Measurements from ENCODE around the gene MRPL58.
A peak's percentile ranks its signal among the peaks of the same experiment; 100 is the strongest.
"Not testable (repeated sequence)": the region's sequence is repeated elsewhere in the genome, so short reads cannot be mapped to it uniquely, and the experiment has no call there.

The MRPL58 gene

DNA sequence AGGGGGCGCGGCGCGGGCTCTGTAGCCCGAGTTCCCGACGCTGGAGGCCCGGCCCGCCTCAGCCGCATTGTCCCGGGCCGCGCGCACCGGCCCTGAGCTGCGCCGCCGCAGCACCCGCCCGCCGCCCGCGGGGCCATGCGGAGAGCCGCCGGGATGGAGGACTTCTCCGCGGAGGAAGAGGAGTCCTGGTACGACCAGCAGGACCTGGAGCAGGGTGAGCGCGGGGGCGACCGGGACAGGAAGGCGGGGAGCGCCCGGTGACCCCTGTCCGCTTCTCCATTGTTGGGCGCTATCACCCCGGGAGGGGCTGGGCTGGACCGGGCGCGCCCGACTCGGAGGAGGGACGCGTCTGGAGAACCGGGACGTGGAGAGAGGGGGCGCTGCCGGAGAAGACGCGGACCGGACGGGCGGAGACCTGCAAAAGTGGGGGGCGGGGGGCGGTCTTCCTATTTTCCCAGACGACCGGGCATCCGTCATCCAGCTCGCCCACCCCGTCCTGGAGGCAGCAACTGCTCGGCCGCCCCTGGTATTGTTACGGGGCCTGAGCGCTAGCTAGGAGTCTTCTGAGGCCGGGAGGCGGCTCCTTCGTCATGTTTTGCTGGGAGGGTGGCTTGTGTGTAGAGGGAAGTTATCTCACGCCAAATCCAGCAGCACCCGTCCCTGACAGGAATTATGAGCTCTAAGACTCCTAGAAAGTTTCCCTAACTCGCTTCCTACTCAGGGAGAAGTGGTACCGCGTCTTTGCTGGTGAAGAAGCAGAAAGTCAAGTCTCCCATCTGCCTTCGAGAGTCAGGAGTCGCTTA is 24.4 kb upstream of the MRPL58 start:
- DNase-seq (ENCODE audit: low spot score), result peak; percentile 75

DNA sequence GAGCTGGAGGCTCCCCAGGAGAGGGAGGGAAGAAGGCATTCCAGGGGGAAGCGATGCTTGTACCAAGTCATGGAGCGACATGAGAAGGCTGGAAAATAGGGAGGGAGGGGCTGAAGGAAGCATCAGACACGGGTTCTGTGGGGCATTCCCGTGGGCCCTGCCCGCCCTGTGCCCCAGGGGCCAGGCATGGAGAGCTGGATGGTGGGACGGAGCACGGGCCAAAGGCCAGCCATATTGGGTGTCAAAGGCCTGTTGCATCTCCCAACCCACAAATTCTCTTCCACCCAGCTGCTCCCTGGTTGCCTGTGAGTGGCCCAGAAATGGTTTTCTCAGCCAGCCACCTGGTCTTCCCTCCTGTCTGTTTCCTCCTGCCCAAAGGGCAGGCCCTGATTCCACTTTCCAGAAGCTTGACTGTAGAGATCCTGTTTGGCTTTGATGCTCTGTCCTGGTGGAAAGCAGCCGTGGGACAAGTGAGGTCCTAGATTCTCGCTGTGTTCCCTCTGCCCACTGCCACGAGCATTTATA is 21.8 kb upstream of the MRPL58 start:
- no peak for DNase-seq (ENCODE audit: low spot score)

DNA sequence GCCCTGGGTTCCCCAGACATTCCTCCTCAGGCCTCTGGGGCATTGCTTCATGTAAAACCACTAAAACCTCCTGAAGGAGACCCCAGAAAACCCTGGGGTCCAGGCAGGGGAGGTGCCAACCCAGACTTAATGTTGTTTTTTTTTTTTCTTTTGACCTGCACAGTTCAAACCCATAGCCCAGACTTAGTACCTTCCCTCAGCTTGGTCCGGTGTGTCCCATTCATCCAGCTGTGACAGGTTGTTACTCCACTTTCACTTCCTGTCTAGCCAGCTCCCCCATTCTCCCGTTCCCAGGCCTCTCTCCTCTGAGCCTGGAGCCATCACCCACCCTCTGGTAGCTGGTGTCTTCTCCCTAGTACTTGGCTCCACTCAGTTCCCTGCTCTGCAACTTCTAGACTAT is 20.2 kb upstream of the MRPL58 start:
- DNase-seq (ENCODE audit: low spot score), result no peak

DNA sequence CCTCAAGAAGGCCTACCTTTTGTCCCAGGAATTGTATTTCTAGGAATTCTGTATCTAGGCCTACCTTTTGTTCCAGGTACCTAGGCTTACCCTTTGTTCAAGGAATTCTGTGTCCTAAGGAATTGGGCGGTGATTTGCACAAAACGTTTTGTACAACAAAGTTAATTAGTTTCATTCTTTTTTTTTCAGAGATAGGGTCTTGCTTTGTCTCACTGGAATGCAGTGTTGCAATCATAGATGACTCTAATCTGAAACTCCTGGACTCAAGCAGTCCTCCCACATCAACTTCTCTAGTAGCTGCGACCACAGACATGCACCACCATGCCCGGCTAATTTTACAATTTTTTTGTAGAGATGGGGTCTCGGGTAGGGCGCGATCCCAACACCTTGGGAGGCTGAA is 18.0 kb upstream of the MRPL58 start:
- DNase-seq (ENCODE audit: low spot score), result no peak

DNA sequence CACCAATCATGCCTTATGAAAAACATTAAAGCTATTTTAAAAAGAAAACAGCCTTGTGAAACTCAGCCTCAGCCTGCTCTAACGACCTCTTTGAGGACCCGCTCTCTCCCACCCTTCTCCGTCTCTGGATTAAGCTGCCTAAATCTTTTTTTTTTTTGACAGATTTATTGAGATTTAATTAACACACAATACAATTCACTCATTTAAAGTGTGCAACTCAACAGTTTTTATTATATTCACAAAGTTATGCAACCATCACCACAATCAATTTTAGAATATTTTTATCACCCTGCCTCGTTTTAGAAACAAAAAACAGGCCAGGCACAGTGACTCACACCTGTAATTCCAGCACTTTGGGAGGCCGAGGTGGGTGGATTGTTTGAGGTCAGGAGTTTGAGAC is 16.6 kb upstream of the MRPL58 start:
- no peak for DNase-seq (ENCODE audit: low spot score)

DNA sequence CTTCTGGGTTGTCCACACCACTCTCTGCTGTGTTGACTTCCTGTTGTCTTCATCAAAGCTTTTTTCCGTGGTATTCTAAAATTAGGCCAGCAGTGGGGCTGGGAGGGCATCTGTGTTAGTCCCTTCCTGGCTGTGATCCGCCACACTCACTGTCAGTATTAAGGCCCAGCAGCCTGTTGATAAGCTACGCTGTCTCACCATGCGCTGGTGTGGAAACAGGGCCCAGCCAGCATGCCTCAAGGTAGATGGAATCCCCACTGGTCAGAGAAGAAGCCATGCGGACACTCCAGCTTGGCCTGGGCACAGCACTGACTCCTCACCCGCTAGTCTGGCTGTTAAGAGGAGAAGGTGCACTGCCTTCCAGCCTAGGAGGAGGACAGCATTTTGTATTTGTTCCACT is 13.7 kb upstream of the MRPL58 start:
- DNase-seq (ENCODE audit: low spot score), result no peak

DNA sequence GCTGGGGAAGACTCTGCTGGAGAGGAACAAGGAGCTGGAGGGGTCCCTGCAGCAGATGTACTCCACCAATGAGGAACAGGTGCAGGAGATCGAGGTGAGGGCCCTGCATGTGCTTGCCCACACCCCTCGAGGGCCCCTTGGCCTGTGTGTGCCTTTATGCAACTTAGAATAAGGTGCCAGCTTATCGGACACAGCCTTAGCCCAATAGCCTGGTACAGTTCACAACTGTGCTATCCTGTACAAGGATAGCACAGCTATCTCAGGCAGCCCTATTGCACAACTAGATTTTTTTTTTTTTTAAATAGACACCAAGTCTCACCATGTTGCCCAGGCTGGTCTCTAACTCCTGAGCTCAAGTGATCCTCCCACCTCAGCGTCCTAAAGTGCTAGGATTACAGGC is 12.9 kb upstream of the MRPL58 start:
- DNase-seq (ENCODE audit: low spot score), result no peak

DNA sequence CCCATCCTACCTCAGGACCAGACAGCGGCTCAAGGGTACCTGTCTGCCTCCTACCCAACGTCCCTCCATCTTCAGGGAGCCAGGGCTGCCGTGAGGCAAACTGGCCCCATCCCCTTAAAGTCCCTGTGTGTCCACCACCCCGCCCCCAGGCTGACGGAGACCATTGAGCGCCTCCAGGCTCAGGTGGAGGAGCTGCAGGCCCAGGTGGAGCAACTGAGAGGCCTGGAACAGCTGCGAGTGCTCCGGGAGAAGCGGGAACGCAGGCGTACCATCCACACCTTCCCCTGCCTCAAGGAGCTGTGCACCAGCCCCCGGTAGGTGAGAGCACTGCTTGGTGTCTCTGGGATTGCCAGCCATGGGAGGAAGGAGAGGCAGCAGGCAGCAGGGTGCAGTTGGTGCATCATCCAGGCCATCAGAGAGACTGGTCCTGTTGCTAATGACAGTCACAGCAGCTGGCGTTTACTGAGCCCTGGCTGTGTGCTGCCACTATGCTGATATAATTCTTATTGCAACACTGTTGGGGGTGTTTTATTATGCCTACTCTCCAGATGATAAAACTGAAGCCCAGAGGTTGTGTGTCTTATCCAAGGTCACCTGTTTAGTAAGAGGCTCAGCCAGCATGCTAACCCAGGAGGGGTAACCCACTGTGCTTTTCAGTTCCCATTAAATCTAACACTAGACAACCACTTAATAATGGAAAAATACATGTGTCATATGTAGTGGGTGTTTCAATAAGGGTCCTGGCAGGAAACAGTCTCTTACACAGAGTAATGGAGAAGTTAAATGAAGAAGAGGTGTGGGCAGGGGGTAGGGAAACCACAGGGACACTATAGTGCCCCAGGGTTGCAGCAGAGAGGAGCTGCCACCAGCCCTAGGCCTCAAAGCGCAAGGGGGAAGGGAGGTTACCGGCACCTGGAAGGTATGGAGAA is 10.3 kb upstream of the MRPL58 start:
- no peak for DNase-seq (ENCODE audit: low spot score)

DNA sequence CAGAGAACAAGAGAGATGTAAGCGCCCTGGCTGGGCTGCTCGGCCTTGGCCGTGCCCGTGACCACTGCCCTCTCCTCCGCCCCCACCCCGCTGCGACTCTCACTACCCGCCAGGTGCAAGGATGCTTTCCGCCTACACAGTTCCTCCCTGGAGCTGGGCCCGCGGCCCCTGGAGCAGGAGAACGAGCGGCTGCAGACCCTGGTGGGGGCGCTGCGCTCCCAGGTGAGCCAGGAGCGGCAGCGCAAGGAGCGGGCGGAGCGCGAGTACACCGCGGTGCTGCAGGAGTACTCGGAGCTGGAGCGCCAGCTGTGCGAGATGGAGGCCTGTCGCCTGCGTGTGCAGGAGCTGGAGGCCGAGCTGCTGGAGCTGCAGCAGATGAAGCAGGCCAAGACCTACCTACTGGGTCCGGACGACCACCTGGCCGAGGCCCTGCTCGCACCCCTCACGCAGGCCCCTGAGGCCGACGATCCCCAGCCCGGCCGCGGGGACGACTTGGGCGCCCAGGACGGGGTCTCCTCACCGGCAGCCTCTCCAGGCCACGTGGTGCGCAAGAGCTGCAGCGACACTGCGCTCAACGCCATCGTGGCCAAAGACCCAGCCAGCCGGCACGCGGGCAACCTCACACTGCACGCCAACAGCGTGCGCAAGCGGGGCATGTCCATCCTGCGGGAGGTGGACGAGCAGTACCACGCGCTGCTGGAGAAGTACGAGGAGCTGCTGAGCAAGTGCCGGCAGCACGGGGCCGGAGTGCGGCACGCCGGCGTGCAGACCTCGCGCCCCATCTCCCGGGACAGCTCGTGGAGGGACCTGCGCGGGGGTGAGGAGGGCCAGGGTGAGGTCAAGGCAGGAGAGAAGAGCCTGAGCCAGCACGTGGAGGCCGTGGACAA is 9.2 kb upstream of the MRPL58 start:
- no peak for DNase-seq (ENCODE audit: low spot score)

DNA sequence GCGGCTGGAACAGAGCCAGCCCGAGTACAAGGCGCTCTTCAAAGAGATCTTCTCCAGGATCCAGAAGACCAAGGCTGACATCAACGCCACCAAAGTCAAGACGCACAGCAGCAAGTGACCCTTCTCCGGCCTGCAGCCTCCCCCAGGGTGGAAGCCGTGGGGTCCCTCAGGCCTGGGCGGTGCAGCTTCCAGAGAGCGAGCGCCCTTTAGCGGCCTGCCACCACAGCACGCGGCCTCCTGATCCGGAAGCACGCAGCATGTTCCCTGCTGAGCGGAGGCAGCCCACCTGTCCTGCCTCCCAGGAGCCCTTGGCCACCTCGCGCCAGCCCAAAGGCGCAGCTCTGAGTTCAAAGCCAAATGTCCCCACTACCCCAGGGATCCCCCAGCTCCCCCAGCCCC is 8.5 kb upstream of the MRPL58 start:
- no peak for DNase-seq (ENCODE audit: low spot score)

DNA sequence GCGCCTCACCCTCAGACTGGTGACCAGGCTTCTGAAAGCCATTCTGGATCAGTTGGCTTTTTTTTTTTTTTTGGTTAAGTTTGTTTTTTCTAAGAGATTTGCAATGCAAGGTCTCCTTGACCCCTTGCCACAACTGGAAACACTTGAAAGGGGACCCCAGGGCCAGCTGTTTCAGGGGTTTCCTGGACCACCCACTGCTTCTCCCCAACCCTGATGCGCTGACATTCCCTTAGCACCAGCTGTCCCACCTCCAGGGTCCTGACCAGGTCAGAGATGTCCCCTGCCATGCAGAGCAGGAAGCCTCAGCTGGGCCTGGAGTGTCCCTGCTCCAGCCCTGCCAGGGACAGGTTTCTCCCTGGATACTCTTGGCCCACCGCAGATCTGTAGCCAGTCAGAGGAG is 8.1 kb upstream of the MRPL58 start:
- DNase-seq (ENCODE audit: low spot score), result no peak

DNA sequence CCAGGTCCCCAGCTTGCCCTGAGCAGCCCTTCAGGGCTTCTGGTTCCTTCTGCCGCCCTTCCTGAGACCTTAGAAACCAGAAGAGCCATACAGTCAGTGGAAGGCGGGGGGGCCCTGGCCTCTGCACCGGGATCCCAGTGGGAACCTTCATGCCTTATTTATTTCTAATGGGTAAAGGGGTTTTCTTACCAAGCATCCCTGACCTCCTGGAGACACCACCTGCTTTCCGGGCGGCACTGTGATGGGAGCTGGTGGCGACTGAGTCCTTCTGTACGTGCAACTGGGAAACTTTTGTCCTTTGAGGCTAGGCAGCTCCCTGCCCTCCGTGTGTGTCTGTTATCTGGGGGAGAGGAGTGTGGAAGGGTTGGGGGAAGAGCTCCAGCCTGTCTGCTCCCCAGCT is 7.2 kb upstream of the MRPL58 start:
- DNase-seq (ENCODE audit: low spot score), result no peak

DNA sequence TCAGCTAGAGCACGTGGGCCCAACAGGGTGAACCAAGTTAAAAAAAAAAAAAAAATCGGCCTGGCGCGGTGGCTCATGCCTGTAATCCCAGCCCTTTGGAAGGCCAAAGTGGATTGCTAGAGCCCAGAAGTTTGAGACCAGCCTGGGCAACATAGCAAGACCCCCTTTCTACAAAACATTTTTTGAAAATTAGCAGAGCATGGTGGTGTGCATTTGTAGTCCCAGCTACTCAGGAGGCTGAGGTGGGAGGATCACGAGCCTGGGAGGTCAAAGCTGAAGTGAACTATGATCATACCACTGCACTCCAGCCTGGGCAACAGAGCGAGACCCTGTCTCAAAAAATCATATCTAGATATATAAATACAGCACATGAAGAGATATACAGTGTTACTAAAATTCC is 6.4 kb upstream of the MRPL58 start:
- not testable (repeated sequence) for DNase-seq (ENCODE audit: low spot score)

DNA sequence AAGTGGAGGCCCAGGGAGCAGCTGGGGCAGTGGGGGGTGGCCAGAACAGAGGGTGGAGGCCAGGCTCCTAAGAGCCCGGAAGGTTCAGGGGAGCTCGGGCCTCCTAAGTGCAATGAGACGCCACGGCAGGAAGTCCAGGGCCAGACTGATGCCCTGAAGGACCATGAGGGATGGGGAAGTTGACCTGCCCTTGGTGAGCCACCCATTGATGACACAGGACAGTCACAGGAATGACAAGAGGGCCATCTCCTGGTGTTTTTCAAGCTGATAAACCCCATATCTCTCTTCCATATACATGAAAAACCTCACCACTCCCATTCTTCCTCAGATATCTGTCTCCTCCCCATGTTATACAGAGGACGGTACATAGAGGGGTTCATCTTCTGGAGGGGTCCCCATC is 5.8 kb upstream of the MRPL58 start:
- DNase-seq (ENCODE audit: low spot score), result no peak

DNA sequence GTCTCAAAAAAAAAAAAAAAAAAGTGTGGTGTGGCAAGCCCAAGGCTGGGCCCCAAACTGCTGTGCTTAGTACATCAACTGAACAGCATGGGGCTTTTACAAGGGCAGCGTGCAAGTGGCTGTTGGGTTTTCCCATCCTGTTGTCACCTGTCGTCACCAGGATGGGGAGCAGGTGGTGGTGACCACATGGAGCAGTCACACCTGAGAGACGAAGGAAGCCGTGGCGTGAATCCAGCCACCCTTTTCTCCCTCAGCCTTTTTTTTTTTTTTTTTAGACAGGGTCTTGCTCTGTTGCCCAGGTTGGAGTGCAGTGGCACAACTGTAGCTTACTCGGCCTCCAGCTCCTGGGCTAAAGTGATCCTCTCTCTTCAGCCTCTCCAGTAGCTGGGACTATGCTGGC is 4.1 kb upstream of the MRPL58 start:
- DNase-seq (ENCODE audit: low spot score), result no peak

DNA sequence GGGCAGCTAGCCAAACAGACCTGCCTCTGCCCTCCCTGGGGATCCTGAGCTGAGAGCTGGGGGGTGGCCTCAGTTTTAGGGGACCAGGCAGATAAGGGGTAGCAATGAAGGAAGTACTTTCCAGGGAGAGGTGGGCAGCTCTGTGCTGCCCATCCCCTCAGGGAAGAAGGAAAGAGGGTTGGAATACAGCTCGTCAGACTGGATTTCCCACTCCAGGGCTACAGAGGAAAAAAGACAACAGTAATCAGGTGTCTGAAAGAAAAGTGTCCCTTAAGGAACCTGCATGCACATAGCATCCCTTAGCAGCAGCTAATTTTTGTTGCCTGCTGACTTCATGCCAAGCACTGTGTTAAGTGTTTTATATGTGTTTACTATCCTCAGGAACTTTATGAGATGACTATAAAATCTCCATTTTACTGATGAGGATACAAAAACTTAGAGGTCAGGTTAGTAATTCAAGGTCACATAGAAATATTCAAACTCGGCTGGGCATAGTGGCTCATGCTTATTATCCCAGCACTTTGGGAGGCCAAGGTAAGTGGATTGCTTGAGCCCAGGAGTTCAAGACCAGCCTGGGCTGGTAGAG is 3.2 kb upstream of the MRPL58 start:
- DNase-seq (ENCODE audit: low spot score), result no peak

DNA sequence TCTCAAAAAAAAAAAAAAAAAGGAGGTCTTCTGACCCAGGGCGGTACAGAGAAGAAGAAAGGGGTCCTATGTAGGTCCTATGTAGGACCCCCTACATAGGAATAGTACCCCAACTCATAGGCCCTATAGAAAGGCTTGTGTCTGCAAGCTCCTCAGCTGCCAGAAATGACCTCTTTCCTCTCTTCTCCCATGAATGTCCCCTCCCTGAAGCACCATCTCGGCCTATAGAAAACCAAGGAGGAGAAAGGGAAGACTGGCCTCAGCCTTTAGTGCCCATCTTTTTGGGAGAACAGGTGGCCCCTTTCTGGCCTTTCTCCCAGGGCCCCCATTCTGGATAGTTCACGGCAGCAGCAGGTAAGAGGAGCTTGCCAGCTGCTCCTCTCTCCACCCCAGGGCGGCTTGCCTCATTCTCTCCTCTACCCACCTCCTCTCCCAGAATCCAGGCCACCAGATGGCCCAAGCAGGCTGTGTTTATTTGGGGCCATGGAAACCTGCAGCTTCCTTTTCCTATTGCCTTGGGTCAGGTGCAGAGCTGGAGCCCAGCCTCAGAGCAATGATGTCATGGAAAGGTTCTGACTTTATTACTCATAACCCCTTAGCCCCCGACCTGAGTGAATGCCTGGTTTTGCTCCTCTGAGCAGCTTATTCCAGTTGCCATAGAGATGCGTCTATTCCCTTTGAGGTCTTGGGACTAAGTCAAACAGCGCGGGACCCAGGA is 1.6 kb upstream of the MRPL58 start:
- DNase-seq (ENCODE audit: low spot score), result peak; percentile 43

DNA sequence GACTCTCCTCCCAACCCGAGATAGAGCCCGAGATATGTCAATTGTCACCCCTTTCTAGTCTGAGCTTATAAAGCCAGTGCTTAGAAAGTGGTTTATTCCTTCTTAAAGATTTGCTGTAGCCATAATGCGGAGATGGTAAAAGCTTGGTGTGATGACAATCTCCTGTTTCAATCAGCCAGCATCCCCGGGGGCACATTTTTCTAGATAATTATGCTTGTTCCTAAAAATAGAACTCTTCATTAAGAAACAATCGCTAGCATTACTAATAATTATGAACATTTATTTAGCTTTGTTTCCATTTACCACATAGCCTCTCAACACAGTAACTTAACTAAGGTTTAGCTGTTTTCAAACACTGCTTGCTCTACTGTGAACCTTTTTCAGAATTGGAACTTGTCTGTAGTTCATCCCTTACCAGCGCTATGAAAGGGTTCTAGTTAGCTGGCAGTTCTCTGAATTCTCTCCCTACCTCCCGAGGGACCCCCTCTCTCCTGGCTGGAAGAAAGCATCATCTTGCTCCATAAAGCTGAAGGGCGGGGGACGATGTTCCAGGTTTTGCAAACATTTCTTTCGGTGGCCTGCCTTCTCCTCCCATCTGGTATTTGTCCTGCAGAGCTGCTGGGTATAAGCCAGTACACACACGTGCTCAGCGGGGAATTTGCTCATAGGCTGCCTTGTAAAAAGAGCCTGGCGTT is 922 bp upstream of the MRPL58 start:
- DNase-seq (ENCODE audit: low spot score), result peak; percentile 11

DNA sequence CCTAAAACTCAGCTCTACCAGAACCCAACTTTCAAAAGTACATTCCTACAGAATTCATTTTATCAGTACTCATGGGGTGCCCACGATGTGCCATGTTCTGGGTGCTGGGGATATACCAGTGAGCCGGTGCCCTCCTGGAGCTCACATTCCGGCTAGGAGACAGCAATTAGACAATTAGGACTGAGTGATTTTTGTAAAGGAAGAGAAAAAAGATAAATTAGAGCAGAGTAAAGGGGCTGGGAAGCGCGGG is 449 bp upstream of the MRPL58 start:
- DNase-seq (ENCODE audit: low spot score), result no peak

DNA sequence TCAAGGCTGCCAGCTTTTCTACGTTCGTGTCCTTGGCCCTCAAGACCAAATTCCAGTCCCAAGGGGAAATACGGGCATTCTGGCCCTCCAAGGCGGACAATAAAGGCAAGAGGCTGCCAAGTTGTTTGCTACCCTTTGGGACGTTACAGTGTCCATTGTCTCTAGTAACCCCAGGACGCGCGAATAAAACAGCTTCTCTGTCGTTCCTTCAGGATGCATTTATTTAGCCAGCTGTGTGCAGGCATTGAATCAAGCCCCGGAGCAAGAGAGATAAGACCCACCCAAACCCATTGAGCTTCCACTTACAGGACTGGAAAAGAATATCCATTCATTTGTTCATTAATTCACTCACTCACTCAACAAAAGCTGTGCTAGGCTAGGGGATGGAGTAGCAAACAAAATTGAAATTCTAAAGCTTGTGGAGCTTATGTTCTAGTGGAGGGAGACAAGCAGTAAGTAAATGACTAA is 656 bp downstream of the MRPL58 start:
- peak; percentile 29 for DNase-seq (ENCODE audit: low spot score)

DNA sequence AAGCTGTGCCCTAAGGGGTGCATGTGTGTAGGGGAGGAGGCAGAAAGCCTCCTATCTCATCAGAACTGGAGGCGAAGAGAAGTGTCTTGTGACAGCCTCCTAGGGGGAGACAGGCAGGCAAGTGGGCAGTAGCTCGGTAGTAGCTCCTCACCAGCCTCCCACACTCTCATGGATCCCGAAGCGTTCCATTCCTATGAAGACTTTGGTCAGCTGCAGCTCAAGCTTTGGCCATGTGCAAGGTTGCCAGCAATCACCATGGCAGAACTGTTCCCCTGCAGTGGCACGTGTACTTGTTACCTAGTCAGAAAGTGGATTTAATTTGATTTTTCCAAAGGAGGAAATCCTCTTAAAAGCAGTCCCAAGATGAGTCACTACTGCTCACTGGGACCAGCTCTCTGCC is 6.7 kb downstream of the MRPL58 start:
- DNase-seq (ENCODE audit: low spot score), result no peak

All from RKO (cell line).